ENCODE data around the gene FAM186B. TPM values are rescaled to one million over a fixed set of nuclear protein-coding genes. Genes with fewer than 3 reads are reported as not detected.
A peak's percentile ranks its signal among the peaks of the same experiment; 100 is the strongest.

FAM186B gene
- total RNA-seq, 1 donor from 2014 or later, result 0.75 TPM

- H3K4me3 ChIP-seq, result no peak overlapping the region
- no peak for ATAC-seq
- H3K27ac ChIP-seq, result no peak overlapping the region
- no peaks in the 10 kb centered on the region for H3K9me3 ChIP-seq
- TF ChIP-seq CTCF (IDR thresholded peaks at IDR 0.05), result no peak
- no peak for DNase-seq
- H3K4me1 ChIP-seq, result peaks cover 14% of the 10 kb centered on the region
- intact Hi-C loops (cut with DNase I), result no loop called here
- peaks cover 3% of the 10 kb centered on the region for H3K36me3 ChIP-seq
- peaks cover 20% of the 10 kb centered on the region for H3K27me3 ChIP-seq
Measured at GRCh38 chr12:49552425-49552824, 53.0 kb downstream of the FAM186B start.

- no peaks in the 10 kb centered on the region for H3K36me3 ChIP-seq
- DNase-seq, result no peak
- peaks cover 23% of the 10 kb centered on the region for H3K27me3 ChIP-seq
- H3K27ac ChIP-seq, result no peak overlapping the region
- peaks cover 14% of the 10 kb centered on the region for H3K4me1 ChIP-seq
- H3K4me3 ChIP-seq, result no peak overlapping the region
- no peaks in the 10 kb centered on the region for H3K9me3 ChIP-seq
- intact Hi-C loops (cut with DNase I), result no loop called here
- peak; percentile 26 for ATAC-seq
- no peak for TF ChIP-seq CTCF (IDR thresholded peaks at IDR 0.05)
Measured at GRCh38 chr12:49552014-49552413, 53.4 kb downstream of the FAM186B start.

GRCh38 chr12:49550693-49551252 lies 54.7 kb downstream of the FAM186B start:
- peaks cover 14% of the 10 kb centered on the region for H3K4me1 ChIP-seq
- no peak for ATAC-seq

GRCh38 chr12:49549735-49550692 lies 55.4 kb downstream of the FAM186B start:
- Histone ChIP-seq H3K27ac (no peak overlapping the region), H3K36me3 (no peaks in the 10 kb centered on the region), H3K4me3 (no peak overlapping the region), H3K4me1 (peaks cover 14% of the 10 kb centered on the region), H3K9me3 (no peaks in the 10 kb centered on the region), H3K27me3 (peaks cover 36% of the 10 kb centered on the region)
- TF ChIP-seq CTCF (IDR thresholded peaks at IDR 0.05), result no peak
- peak; percentile 61 for DNase-seq
- no peak for ATAC-seq
- intact Hi-C loops (cut with DNase I), result no loop called here

More at GRCh38 chr12:49550693-49551252, 54.7 kb downstream of the FAM186B start:
- H3K9me3 ChIP-seq, result no peaks in the 10 kb centered on the region
- no peak for DNase-seq
- no peak overlapping the region for H3K27ac ChIP-seq
- H3K36me3 ChIP-seq, result no peaks in the 10 kb centered on the region
- intact Hi-C loops (cut with DNase I), result no loop called here
- TF ChIP-seq CTCF (IDR thresholded peaks at IDR 0.05), result no peak
- peaks cover 35% of the 10 kb centered on the region for H3K27me3 ChIP-seq
- no peak overlapping the region for H3K4me3 ChIP-seq

- peak; percentile 66 for DNase-seq
Measured at GRCh38 chr12:49548822-49549648, 56.4 kb downstream of the FAM186B start.

More at GRCh38 chr12:49548822-49549648, 56.4 kb downstream of the FAM186B start:
- peak; percentile 44 for ATAC-seq
- no peak overlapping the region for H3K27ac ChIP-seq
- peak overlapping the region; percentile 36 for H3K4me3 ChIP-seq
- intact Hi-C loops (cut with DNase I), result no loop called here
- H3K9me3 ChIP-seq, result no peaks in the 10 kb centered on the region
- TF ChIP-seq CTCF (IDR thresholded peaks at IDR 0.05), result peak; percentile 43
- H3K27me3 ChIP-seq, result peaks cover 36% of the 10 kb centered on the region
- H3K4me1 ChIP-seq, result peaks cover 14% of the 10 kb centered on the region
- no peaks in the 10 kb centered on the region for H3K36me3 ChIP-seq
